Endothelial cell (in vitro differentiated cells): Measurements from ENCODE around the gene TRIM14. TPM values are rescaled to one million over a fixed set of nuclear protein-coding genes. Genes with fewer than 3 reads are reported as not detected.
A peak's percentile ranks its signal among the peaks of the same experiment; 100 is the strongest.

Source experiments
- DNase-seq: peaks from one replicate; pipeline ENCODE4 v3.0.0; 2021; ENCODE audit warnings: low spot score
- H3K27ac Mint-ChIP-seq: one replicate; pipeline ENCODE4 v1.8.0; 2021; ENCODE audit warnings: mixed read lengths, inconsistent platforms; ENCODE audit not compliant: unreplicated experiment
- H3K27me3 Mint-ChIP-seq: one replicate; pipeline ENCODE4 v1.8.0; 2021; ENCODE audit warnings: mild to moderate bottlenecking, moderate library complexity, mixed read lengths, inconsistent platforms; ENCODE audit not compliant: unreplicated experiment
- H3K36me3 Mint-ChIP-seq: one replicate; pipeline ENCODE4 v1.8.0; 2021; ENCODE audit warnings: mild to moderate bottlenecking, low read depth, mixed read lengths, inconsistent platforms; ENCODE audit not compliant: unreplicated experiment
- H3K4me1 Mint-ChIP-seq: one replicate; pipeline ENCODE4 v1.8.0; 2021; ENCODE audit warnings: mild to moderate bottlenecking, mixed read lengths, inconsistent platforms; ENCODE audit not compliant: unreplicated experiment
- H3K4me3 Mint-ChIP-seq: one replicate; pipeline ENCODE4 v1.8.0; 2021; ENCODE audit warnings: mild to moderate bottlenecking, mixed read lengths, inconsistent platforms; ENCODE audit not compliant: unreplicated experiment
- H3K9me3 Mint-ChIP-seq: one replicate; pipeline ENCODE4 v1.8.0; 2021; ENCODE audit warnings: mixed read lengths, inconsistent platforms; ENCODE audit not compliant: unreplicated experiment
- CTCF ChIP-seq: fragments of 200-600 bp; sonication (generic); IDR thresholded peaks from one replicate; pipeline ENCODE4 v1.5.0; 2021; ENCODE audit warnings: antibody characterized with exemption; ENCODE audit not compliant: unreplicated experiment
- total RNA-seq: library from RNA; stranded (reverse); fragmentation: NEBNext Ultra II Directional; extraction: Animal tissue kit (Norgen Biotek cat#: 25700); gene quantifications from one replicate; pipeline ENCODE4 v1.2.1, GENCODE V29; 2021; ENCODE audit not compliant: unreplicated experiment

Gene TRIM14
- total RNA-seq, 1 donor from 2014 or later: 0.97 TPM

GRCh38 chr9:98056269-98057137 lies 62.5 kb downstream of the TRIM14 start, which contains the start of gene NANS:
TSS of gene NANS (plus strand) at chr9:98056732. CDS start at chr9:98056809, 77 bp downstream.
- Mint-ChIP-seq H3K36me3 (peaks cover 7% of the 10 kb centered on the region), H3K4me1 (peaks cover 7% of the 10 kb centered on the region), H3K27ac (peak within 1 kb of the TSS; percentile 99), H3K27me3 (peaks cover 4% of the 10 kb centered on the region), H3K9me3 (no peaks in the 10 kb centered on the region), H3K4me3 (peak within 1 kb of the TSS; percentile 98)
- peak; percentile 94 for DNase-seq
- no peak for TF ChIP-seq CTCF

- Mint-ChIP-seq H3K4me1 (peaks cover 7% of the 10 kb centered on the region), H3K4me3 (no peak overlapping the region), H3K27ac (no peak overlapping the region), H3K9me3 (no peaks in the 10 kb centered on the region), H3K27me3 (peaks cover 4% of the 10 kb centered on the region), H3K36me3 (peaks cover 4% of the 10 kb centered on the region)
- no peak for DNase-seq
- no peak for TF ChIP-seq CTCF
Measured at GRCh38 chr9:98054376-98054951, 64.6 kb downstream of the TRIM14 start.

- DNase-seq: no peak
- Mint-ChIP-seq H3K4me1 (no peaks in the 10 kb centered on the region), H3K9me3 (no peaks in the 10 kb centered on the region), H3K27ac (no peak overlapping the region), H3K36me3 (no peaks in the 10 kb centered on the region), H3K4me3 (no peak overlapping the region), H3K27me3 (peaks cover 1% of the 10 kb centered on the region)
- TF ChIP-seq CTCF: no peak
Measured at GRCh38 chr9:98050351-98050750, 68.7 kb downstream of the TRIM14 start.

GRCh38 chr9:98049288-98050072 lies 69.5 kb downstream of the TRIM14 start:
- Mint-ChIP-seq H3K36me3 (no peaks in the 10 kb centered on the region), H3K27ac (no peak overlapping the region), H3K4me3 (no peak overlapping the region), H3K4me1 (no peaks in the 10 kb centered on the region), H3K27me3 (peaks cover 1% of the 10 kb centered on the region), H3K9me3 (no peaks in the 10 kb centered on the region)
- no peak for TF ChIP-seq CTCF
- no peak for DNase-seq
